BJ (cell line): ENCODE data around the gene OR7G2. TPM values are rescaled to one million over a fixed set of nuclear protein-coding genes. Genes with fewer than 3 reads are reported as not detected.

Source experiments
- CTCF ChIA-PET: fragments of 350-600 bp; formaldehyde crosslinking; extraction: SDS; loops from one replicate; lab custom pipeline; 2021; ENCODE audit warnings: antibody characterized with exemption, inconsistent platforms; lab: Yijun Ruan, JAX
- POLR2A ChIA-PET: fragments of 300-600 bp; sonication (Branson Sonifier 250); formaldehyde crosslinking; extraction: SDS; loops from one replicate; lab custom pipeline; 2021; ENCODE audit warnings: antibody characterized with exemption; lab: Charles Lee
- DNase-seq: peaks from one replicate; pipeline ENCODE4 v3.0.0-alpha.2; 2011; ENCODE audit warnings: low read depth
- H3K27me3 ChIP-seq: 2 replicates; pipeline ENCODE4 v1.6.0; 2011; ENCODE audit warnings: low read length; ENCODE audit not compliant: control insufficient read depth, insufficient read depth
- H3K36me3 ChIP-seq: 2 replicates; pipeline ENCODE4 v1.5.1; 2011; ENCODE audit warnings: low read length; ENCODE audit not compliant: control insufficient read depth, insufficient read depth
- H3K4me3 ChIP-seq: 2 replicates; pipeline ENCODE4 v1.5.1; 2011; ENCODE audit warnings: low read depth, mild to moderate bottlenecking, control low read depth, low read length
- CTCF ChIP-seq: IDR thresholded peaks from 2 replicates; pipeline ENCODE4 v1.5.1; 2011; ENCODE audit warnings: low read depth, mild to moderate bottlenecking, control low read depth, inconsistent platforms, low read length, moderate library complexity; ENCODE audit not compliant: insufficient read depth
- polyA minus RNA-seq: library from RNA; depleted of rRNA, polyadenylated mRNA; stranded (reverse); fragments of >200 nt; gene quantifications from 2 replicates; pipeline ENCODE4 v1.2.3, GENCODE V29; 2011; rRNA and poly(A)+ RNA removed
- polyA plus RNA-seq: library from polyadenylated mRNA; depleted of rRNA; stranded (reverse); fragments of >200 nt; gene quantifications from 2 replicates; pipeline ENCODE4 v1.2.3, GENCODE V29; 2011; rRNA removed

OR7G2 gene
- polyA plus RNA-seq: not detected in 2 replicates
- polyA minus RNA-seq: not detected in 2 replicates

- no peak for TF ChIP-seq CTCF
- no peak within 1 kb of the TSS for H3K4me3 ChIP-seq
- ChIA-PET CTCF (no interaction called here), POLR2A (no interaction called here)
- no peaks in the 10 kb centered on the region for H3K27me3 ChIP-seq
- no peaks in the 10 kb centered on the region for H3K36me3 ChIP-seq
- no peak for DNase-seq
These were observed at the start of gene OR7G2 for GRCh38 chr19:9107375-9107774. TSS of gene OR7G2 (minus strand) at chr19:9107475. CDS start at chr19:9103243, 4,232 bp downstream.

- Histone ChIP-seq H3K27me3 (no peaks in the 10 kb centered on the region), H3K4me3 (no peak overlapping the region), H3K36me3 (peaks cover 35% of the 10 kb centered on the region)
- TF ChIP-seq CTCF: no peak
- DNase-seq: no peak
- ChIA-PET POLR2A (no interaction called here), CTCF (no interaction called here)
These were observed 49.0 kb upstream of the OR7G2 start for GRCh38 chr19:9156304-9156703.

GRCh38 chr19:9155591-9155990, 48.3 kb upstream of the OR7G2 start:
- TF ChIP-seq CTCF: no peak
- Histone ChIP-seq H3K27me3 (no peaks in the 10 kb centered on the region), H3K4me3 (no peak overlapping the region), H3K36me3 (peaks cover 28% of the 10 kb centered on the region)
- no peak for DNase-seq
- ChIA-PET POLR2A (no interaction called here), CTCF (no interaction called here)

GRCh38 chr19:9151367-9151766, 44.1 kb upstream of the OR7G2 start:
- H3K4me3 ChIP-seq: no peak overlapping the region
- H3K36me3 ChIP-seq: peaks cover 4% of the 10 kb centered on the region
- POLR2A ChIA-PET: no interaction called here
- no peak for TF ChIP-seq CTCF
- DNase-seq: no peak
- no peaks in the 10 kb centered on the region for H3K27me3 ChIP-seq
- CTCF ChIA-PET: no interaction called here

GRCh38 chr19:9150650-9151049, 43.4 kb upstream of the OR7G2 start:
- H3K36me3 ChIP-seq: peaks cover 3% of the 10 kb centered on the region; the same call in 1 of the 2 replicates
- CTCF ChIA-PET: no interaction called here
- no peak for TF ChIP-seq CTCF
- POLR2A ChIA-PET: no interaction called here
- H3K27me3 ChIP-seq: no peaks in the 10 kb centered on the region
- H3K4me3 ChIP-seq: no peak overlapping the region
- no peak for DNase-seq
